Smooth muscle cell (in vitro differentiated cells): ENCODE measurements around the gene TPST2. TPM values are rescaled to one million over a fixed set of nuclear protein-coding genes. Genes with fewer than 3 reads are reported as not detected.

Experiments used
- DNase-seq: peaks from one replicate; lab custom pipeline; 2025; ENCODE audit not compliant: unreplicated experiment; lab: John Stamatoyannopoulos, UW
- H2AFZ ChIP-seq: fragments of 200-600 bp; sonication (generic); 2 replicates; pipeline ENCODE4 v1.6.0; 2016; ENCODE audit warnings: antibody characterized with exemption, low read depth, mild to moderate bottlenecking
- H3F3A ChIP-seq: fragments of 200-600 bp; sonication (generic); 2 replicates; pipeline ENCODE4 v1.6.0; 2017; ENCODE audit warnings: antibody characterized with exemption, low read depth
- H3K27ac ChIP-seq: fragments of 200-600 bp; sonication (generic); 2 replicates; pipeline ENCODE4 v1.5.1; 2016; ENCODE audit warnings: low read depth, mild to moderate bottlenecking
- H3K27me3 ChIP-seq: fragments of 200-600 bp; sonication (generic); 2 replicates; pipeline ENCODE4 v1.6.1; 2016; ENCODE audit warnings: low read depth, mild to moderate bottlenecking
- H3K36me3 ChIP-seq: fragments of 200-600 bp; sonication (generic); 2 replicates; pipeline ENCODE4 v1.5.1; 2016; ENCODE audit warnings: low read depth
- H3K4me1 ChIP-seq: fragments of 200-600 bp; sonication (generic); 2 replicates; pipeline ENCODE4 v1.5.1; 2016; ENCODE audit warnings: low read depth
- H3K4me2 ChIP-seq: fragments of 200-600 bp; sonication (generic); 2 replicates; pipeline ENCODE4 v1.6.0; 2016; ENCODE audit warnings: mild to moderate bottlenecking
- H3K4me3 ChIP-seq: fragments of 200-600 bp; sonication (generic); 2 replicates; pipeline ENCODE4 v1.5.1; 2016; ENCODE audit warnings: mild to moderate bottlenecking
- H3K79me2 ChIP-seq: fragments of 200-600 bp; sonication (generic); 2 replicates; pipeline ENCODE4 v1.6.0; 2016; ENCODE audit warnings: low read depth, mild to moderate bottlenecking
- H3K9ac ChIP-seq: fragments of 200-600 bp; sonication (generic); 2 replicates; pipeline ENCODE4 v1.6.0; 2016; ENCODE audit warnings: low read depth
- H3K9me3 ChIP-seq: fragments of 200-600 bp; sonication (generic); replicated peaks from 2 replicates; pipeline ENCODE4 v1.5.1; 2016; ENCODE audit warnings: low read depth
- H4K20me1 ChIP-seq: fragments of 200-600 bp; sonication (generic); 2 replicates; pipeline ENCODE4 v1.6.0; 2016; ENCODE audit warnings: low read depth
- CTCF ChIP-seq: fragments of 200-600 bp; sonication (generic); IDR thresholded peaks from 2 replicates; pipeline ENCODE4 v1.5.1; 2017; ENCODE audit warnings: borderline replicate concordance, mild to moderate bottlenecking, antibody characterized with exemption; ENCODE audit not compliant: insufficient read depth, poor library complexity, severe bottlenecking
- WGBS: methylation state at CpG from one replicate; pipeline ENCODE4 v1.1.7; 2016; ENCODE audit warnings: low lambda C conversion rate; 5-methylcytosine and 5-hydroxymethylcytosine counted together
- polyA plus RNA-seq: library from polyadenylated mRNA; unstranded; fragments of >200 nt; fragmentation: Nextera tagmentation; extraction: Ambion mirVana; gene quantifications from 2 replicates; pipeline ENCODE4 v1.2.1, GENCODE V29; 2016
- total RNA-seq: library from RNA; depleted of rRNA; stranded (reverse); fragments of >200 nt; gene quantifications from 2 replicates; pipeline ENCODE4 v1.2.3, GENCODE V29; 2014

Gene TPST2
- total and polyA plus RNA-seq, 2 experiments from 2014 or later = 44.1 to 48.5 TPM

GRCh38 chr22:26566994-26567393 lies 22.9 kb downstream of the TPST2 start:
- Histone ChIP-seq H3K4me1 (peaks cover 20% of the 10 kb centered on the region), H3K4me3 (no peak overlapping the region), H3K79me2 (peaks cover 74% of the 10 kb centered on the region), H3K27ac (peak overlapping the region; percentile 79), H3K36me3 (no peaks in the 10 kb centered on the region), H4K20me1 (peaks cover 90% of the 10 kb centered on the region), H3K4me2 (no peak overlapping the region), H3F3A (no peaks in the 10 kb centered on the region), H3K27me3 (no peaks in the 10 kb centered on the region), H2AFZ (no peak overlapping the region), H3K9ac (no peak overlapping the region), H3K9me3 (no peaks in the 10 kb centered on the region)
- no peak for DNase-seq
- 97% methylated on average over 3 of the region's 3 CpGs for WGBS
- no peak for TF ChIP-seq CTCF

- WGBS = 67% methylated on average over 8 of the region's 8 CpGs
- Histone ChIP-seq H3K79me2 (peaks cover 71% of the 10 kb centered on the region), H3K4me1 (peaks cover 20% of the 10 kb centered on the region), H3K4me2 (no peak overlapping the region), H2AFZ (no peak overlapping the region), H3K27me3 (no peaks in the 10 kb centered on the region), H4K20me1 (peaks cover 83% of the 10 kb centered on the region), H3K27ac (no peak overlapping the region), H3K4me3 (no peak overlapping the region), H3K9ac (no peak overlapping the region), H3F3A (no peaks in the 10 kb centered on the region), H3K36me3 (no peaks in the 10 kb centered on the region), H3K9me3 (no peaks in the 10 kb centered on the region)
- DNase-seq = no peak
- no peak for TF ChIP-seq CTCF
Observed at GRCh38 chr22:26565889-26566288, 24.0 kb downstream of the TPST2 start.

- H2AFZ ChIP-seq = no peak overlapping the region
- H3K36me3 ChIP-seq = no peaks in the 10 kb centered on the region
- H3K79me2 ChIP-seq = peaks cover 71% of the 10 kb centered on the region
- peaks cover 77% of the 10 kb centered on the region for H4K20me1 ChIP-seq
- H3K4me3 ChIP-seq = no peak overlapping the region
- H3K4me2 ChIP-seq = no peak overlapping the region
- H3K4me1 ChIP-seq = peaks cover 20% of the 10 kb centered on the region
- no peaks in the 10 kb centered on the region for H3K9me3 ChIP-seq
- TF ChIP-seq CTCF = no peak
- WGBS = 89% methylated on average over 6 of the region's 6 CpGs
- H3K9ac ChIP-seq = no peak overlapping the region
- H3F3A ChIP-seq = no peaks in the 10 kb centered on the region
- no peak for DNase-seq
- no peaks in the 10 kb centered on the region for H3K27me3 ChIP-seq
- no peak overlapping the region for H3K27ac ChIP-seq
Observed at GRCh38 chr22:26565181-26565580, 24.8 kb downstream of the TPST2 start.

GRCh38 chr22:26564672-26565071 lies 25.3 kb downstream of the TPST2 start:
- peaks cover 76% of the 10 kb centered on the region for H3K79me2 ChIP-seq
- no peaks in the 10 kb centered on the region for H3K36me3 ChIP-seq
- no peak overlapping the region for H3K4me2 ChIP-seq
- no peaks in the 10 kb centered on the region for H3F3A ChIP-seq
- no peak overlapping the region for H2AFZ ChIP-seq
- no peak for DNase-seq
- H3K9me3 ChIP-seq = no peaks in the 10 kb centered on the region
- peaks cover 80% of the 10 kb centered on the region for H4K20me1 ChIP-seq
- H3K27me3 ChIP-seq = no peaks in the 10 kb centered on the region
- no peak overlapping the region for H3K9ac ChIP-seq
- no peak overlapping the region for H3K27ac ChIP-seq
- H3K4me3 ChIP-seq = no peak overlapping the region
- no peak for TF ChIP-seq CTCF
- H3K4me1 ChIP-seq = peaks cover 20% of the 10 kb centered on the region
- 94% methylated on average over 3 of the region's 3 CpGs for WGBS
